NCI-H1694 treated with DMSO at 0.1 percent for 48 hours (cell line): ENCODE results near the gene TRAK1.
A peak's percentile ranks its signal among the peaks of the same experiment; 100 is the strongest.

Source experiments
- DNase-seq: peaks from one replicate; lab custom pipeline; 2025; lab: John Stamatoyannopoulos, UW

The TRAK1 gene

GRCh38 chr3:42068303-42069088 lies 22.7 kb upstream of the TRAK1 start:
- DNase-seq, result no peak

GRCh38 chr3:42070089-42070488 lies 21.1 kb upstream of the TRAK1 start:
- DNase-seq, result no peak

GRCh38 chr3:42070524-42070923 lies 20.6 kb upstream of the TRAK1 start:
- no peak for DNase-seq

- peak; percentile 57 for DNase-seq
Observed at GRCh38 chr3:42071904-42072812, 19.0 kb upstream of the TRAK1 start.

GRCh38 chr3:42072831-42073301 lies 18.3 kb upstream of the TRAK1 start:
- DNase-seq, result no peak

- DNase-seq, result no peak
Observed at GRCh38 chr3:42077785-42078184, 13.4 kb upstream of the TRAK1 start.

- DNase-seq, result no peak
Observed at GRCh38 chr3:42078677-42079076, 12.5 kb upstream of the TRAK1 start.

- no peak for DNase-seq
Observed at GRCh38 chr3:42079701-42080452, 11.3 kb upstream of the TRAK1 start.

- DNase-seq, result no peak
Observed at GRCh38 chr3:42080453-42080872, 10.7 kb upstream of the TRAK1 start.

- no peak for DNase-seq
Observed at GRCh38 chr3:42081838-42082473, 9.2 kb upstream of the TRAK1 start.

GRCh38 chr3:42084586-42084985 lies 6.6 kb upstream of the TRAK1 start:
- no peak for DNase-seq

GRCh38 chr3:42085641-42086376 lies 5.3 kb upstream of the TRAK1 start:
- DNase-seq, result no peak

GRCh38 chr3:42088803-42089530 lies 2.2 kb upstream of the TRAK1 start:
- no peak for DNase-seq

GRCh38 chr3:42092006-42092405 lies 849 bp downstream of the TRAK1 start:
- DNase-seq, result no peak

GRCh38 chr3:42094128-42094527 lies 3.0 kb downstream of the TRAK1 start:
- DNase-seq, result no peak

GRCh38 chr3:42094691-42095391 lies 3.7 kb downstream of the TRAK1 start:
- no peak for DNase-seq

- DNase-seq, result no peak
Observed at GRCh38 chr3:42095540-42095939, 4.4 kb downstream of the TRAK1 start.

GRCh38 chr3:42096796-42097565 lies 5.8 kb downstream of the TRAK1 start:
- no peak for DNase-seq

- no peak for DNase-seq
Observed at GRCh38 chr3:42097566-42097946, 6.4 kb downstream of the TRAK1 start.
